DND-41 (cell line): Measurements from ENCODE around the gene AKAP13.

Experiments used
- ATAC-seq: fragments of 200-7000 bp; cut with Tn5 transposase; 3 replicates; pipeline ENCODE4 v1.9.1; 2021; ENCODE audit warnings: low read depth; ENCODE audit not compliant: insufficient read depth
- DNase-seq: peaks from one replicate; pipeline ENCODE4 v3.0.0-alpha.2; 2020
- H2AFZ ChIP-seq: 2 replicates; pipeline ENCODE4 v1.6.0; 2012; ENCODE audit warnings: low read depth, low read length
- H3K27ac ChIP-seq: 2 replicates; pipeline ENCODE4 v1.5.1; 2012; ENCODE audit warnings: low read length, inconsistent platforms
- H3K27me3 ChIP-seq: fragments of 200-600 bp; sonication (generic); 2 replicates; pipeline ENCODE4 v1.6.0; 2012; ENCODE audit warnings: low read length, mild to moderate bottlenecking, inconsistent platforms; ENCODE audit not compliant: insufficient read depth, poor library complexity
- H3K36me3 ChIP-seq: 2 replicates; pipeline ENCODE4 v1.5.1; 2012; ENCODE audit warnings: low read length, inconsistent platforms; ENCODE audit not compliant: insufficient read depth
- H3K4me1 ChIP-seq: 2 replicates; pipeline ENCODE4 v1.5.1; 2012; ENCODE audit warnings: mild to moderate bottlenecking, low read length; ENCODE audit not compliant: insufficient read depth
- H3K4me2 ChIP-seq: 2 replicates; pipeline ENCODE4 v1.6.0; 2012; ENCODE audit warnings: mild to moderate bottlenecking, moderate library complexity, low read length, inconsistent platforms; ENCODE audit not compliant: insufficient read depth
- H3K4me3 ChIP-seq, 2 experiments: fragments of 200-600 bp in 1 of 2; shearing (Covaris generic) in 1 of 2; 2 replicates each; pipeline ENCODE4 v1.5.1; 2012 to 2016; ENCODE audit warnings: inconsistent platforms in 2 of 2, low read length in 2 of 2, mild to moderate bottlenecking in 2 of 2, low read depth in 1 of 2, moderate library complexity in 1 of 2
- H3K79me2 ChIP-seq: 2 replicates; pipeline ENCODE4 v1.6.0; 2012; ENCODE audit warnings: low read length, inconsistent platforms; ENCODE audit not compliant: insufficient read depth
- H3K9ac ChIP-seq: 2 replicates; pipeline ENCODE4 v1.6.0; 2012; ENCODE audit warnings: low read depth, mild to moderate bottlenecking, inconsistent platforms, low read length, moderate library complexity
- H3K9me3 ChIP-seq: 2 replicates; pipeline ENCODE4 v1.5.1; 2012; ENCODE audit warnings: low read length, moderate library complexity, mild to moderate bottlenecking, inconsistent platforms; ENCODE audit not compliant: insufficient read depth, severe bottlenecking
- H4K20me1 ChIP-seq: 2 replicates; pipeline ENCODE4 v1.6.0; 2012; ENCODE audit warnings: low read length; ENCODE audit not compliant: insufficient read depth
- CTCF ChIP-seq: IDR thresholded peaks from 2 replicates; pipeline ENCODE4 v1.5.1; 2012; ENCODE audit warnings: borderline replicate concordance, low read length, moderate library complexity, mild to moderate bottlenecking; ENCODE audit not compliant: poor library complexity, severe bottlenecking; ENCODE audit errors: extremely low read depth
- EZH2 ChIP-seq: IDR thresholded peaks from 3 replicates; pipeline ENCODE4 v1.6.1; 2012; ENCODE audit warnings: borderline replicate concordance, low read depth, mild to moderate bottlenecking, moderate library complexity, low read length, inconsistent platforms; ENCODE audit not compliant: severe bottlenecking

The AKAP13 gene

DNA sequence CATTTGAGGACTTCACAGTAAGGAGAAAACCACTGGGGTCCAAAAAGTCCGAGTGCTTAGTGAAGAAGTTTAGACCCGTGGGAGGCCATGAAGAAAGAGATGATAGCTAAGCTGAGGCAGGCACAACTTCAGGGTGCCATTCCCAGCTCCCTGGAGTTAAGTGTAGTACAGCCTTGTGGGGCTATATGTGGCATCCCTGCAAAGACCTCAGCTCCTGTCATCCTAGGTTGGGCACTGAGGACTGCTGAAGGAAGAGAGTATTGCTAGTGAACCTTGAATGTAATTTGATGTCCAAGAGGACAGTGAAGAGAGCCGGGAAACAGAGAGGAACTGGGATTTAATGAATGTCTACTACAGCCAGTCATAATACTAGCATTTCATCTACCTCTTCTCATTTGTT is 162.1 kb downstream of the AKAP13 start:
- Histone ChIP-seq H3K27ac (no peak overlapping the region), H4K20me1 (no peaks in the 10 kb centered on the region), H3K4me1 (no peaks in the 10 kb centered on the region), H3K9ac (no peak overlapping the region), H3K27me3 (no peaks in the 10 kb centered on the region), H3K4me2 (no peak overlapping the region), H3K79me2 (no peaks in the 10 kb centered on the region), H3K36me3 (0 out of 2 replicates have a peak, but pooled peaks cover 4% of the 10 kb centered on the region), H2AFZ (no peak overlapping the region), H3K9me3 (no peaks in the 10 kb centered on the region), H3K4me3 (no peak overlapping the region)
- TF ChIP-seq CTCF (no peak), EZH2 (no peak)
- DNase-seq (no peak), ATAC-seq (no peak)

DNA sequence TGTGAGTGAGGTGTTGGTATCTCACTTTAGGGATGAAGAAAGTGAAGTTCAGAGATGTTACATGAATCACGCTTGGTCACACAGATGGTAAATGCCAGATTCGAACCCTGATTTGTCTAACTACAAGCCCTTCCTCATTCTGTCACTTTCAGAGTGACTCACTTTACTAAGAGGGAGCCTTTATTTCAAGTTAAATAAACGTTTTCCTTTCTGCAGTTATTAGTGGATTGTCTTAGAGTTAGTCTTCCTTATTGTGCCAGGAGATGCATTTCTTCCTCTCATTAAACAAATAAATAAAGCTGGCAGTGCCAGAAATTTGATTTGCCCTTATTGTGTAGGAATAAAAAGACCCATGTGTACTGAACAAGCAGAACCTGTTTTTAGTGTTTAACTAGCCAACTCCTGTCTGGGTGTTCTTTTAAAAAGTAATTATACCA is 162.5 kb downstream of the AKAP13 start:
- Histone ChIP-seq H3K4me2 (no peak overlapping the region), H3K79me2 (no peaks in the 10 kb centered on the region), H3K36me3 (0 out of 2 replicates have a peak, but pooled peaks cover 4% of the 10 kb centered on the region), H3K9me3 (no peaks in the 10 kb centered on the region), H4K20me1 (no peaks in the 10 kb centered on the region), H3K4me1 (no peaks in the 10 kb centered on the region), H3K27ac (no peak overlapping the region), H3K9ac (no peak overlapping the region), H3K27me3 (no peaks in the 10 kb centered on the region), H2AFZ (no peak overlapping the region), H3K4me3 (no peak overlapping the region)
- ATAC-seq (no peak), DNase-seq (no peak)
- TF ChIP-seq CTCF (no peak), EZH2 (no peak)

GRCh38 chr15:85543741-85544155 is 163.3 kb downstream of the AKAP13 start:
- no peak overlapping the region for H3K27ac ChIP-seq

More at GRCh38 chr15:85543741-85544155, 163.3 kb downstream of the AKAP13 start:
- Histone ChIP-seq H3K36me3 (0 out of 2 replicates have a peak, but pooled peaks cover 4% of the 10 kb centered on the region), H3K4me3 (no peak overlapping the region), H3K27me3 (no peaks in the 10 kb centered on the region), H3K9me3 (no peaks in the 10 kb centered on the region), H3K9ac (no peak overlapping the region), H4K20me1 (no peaks in the 10 kb centered on the region), H3K4me2 (no peak overlapping the region), H3K79me2 (no peaks in the 10 kb centered on the region), H3K4me1 (no peaks in the 10 kb centered on the region), H2AFZ (no peak overlapping the region)
- ATAC-seq (no peak), DNase-seq (no peak)
- TF ChIP-seq CTCF, result no peak
- no peak for TF ChIP-seq EZH2
